NCI-H1694 treated with DMSO at 0.1 percent for 48 hours (cell line): ENCODE data around the gene C3orf52.
"Not testable (repeated sequence)": the region's sequence is repeated elsewhere in the genome, so short reads cannot be mapped to it uniquely, and the experiment has no call there.

ENCODE experiments used
- DNase-seq: peaks from one replicate; lab custom pipeline; 2025; lab: John Stamatoyannopoulos, UW

C3orf52 gene

GRCh38 chr3:112086076-112086854 lies at the start of gene C3orf52:
TSS of gene C3orf52 (plus strand) at chr3:112086389. CDS start at chr3:112086408, 19 bp downstream.
- DNase-seq = peak; percentile 39

GRCh38 chr3:112037194-112037593 lies 49.0 kb upstream of the C3orf52 start:
- not testable (repeated sequence) for DNase-seq

- DNase-seq = no peak
These were observed 47.3 kb upstream of the C3orf52 start for GRCh38 chr3:112038863-112039262.

- no peak for DNase-seq
These were observed 44.9 kb upstream of the C3orf52 start for GRCh38 chr3:112041321-112041720.

GRCh38 chr3:112042842-112043280 lies 43.3 kb upstream of the C3orf52 start:
- no peak for DNase-seq

GRCh38 chr3:112043621-112044201 lies 42.5 kb upstream of the C3orf52 start:
- peak; percentile 84 for DNase-seq

- DNase-seq = no peak
These were observed 39.6 kb upstream of the C3orf52 start for GRCh38 chr3:112046599-112046998.

- DNase-seq = no peak
These were observed 38.9 kb upstream of the C3orf52 start for GRCh38 chr3:112047264-112047663.

GRCh38 chr3:112048911-112049310 lies 37.3 kb upstream of the C3orf52 start:
- no peak for DNase-seq

- no peak for DNase-seq
These were observed 33.0 kb upstream of the C3orf52 start for GRCh38 chr3:112053229-112053628.

- no peak for DNase-seq
These were observed 29.7 kb upstream of the C3orf52 start for GRCh38 chr3:112056451-112056929.

- DNase-seq = no peak
These were observed 26.7 kb upstream of the C3orf52 start for GRCh38 chr3:112059497-112059896.

- no peak for DNase-seq
These were observed 25.0 kb upstream of the C3orf52 start for GRCh38 chr3:112061152-112061551.

GRCh38 chr3:112072387-112073060 lies 13.7 kb upstream of the C3orf52 start:
- not testable (repeated sequence) for DNase-seq

GRCh38 chr3:112074006-112074405 lies 12.2 kb upstream of the C3orf52 start:
- DNase-seq = no peak

- peak; percentile 7 for DNase-seq
These were observed 11.3 kb upstream of the C3orf52 start for GRCh38 chr3:112074616-112075497.

- no peak for DNase-seq
These were observed 7.8 kb upstream of the C3orf52 start for GRCh38 chr3:112078125-112079083.

- DNase-seq = no peak
These were observed 3.0 kb upstream of the C3orf52 start for GRCh38 chr3:112083239-112083638.

GRCh38 chr3:112084980-112085705 lies 1.0 kb upstream of the C3orf52 start:
- DNase-seq = no peak

- DNase-seq = no peak
These were observed 484 bp upstream of the C3orf52 start for GRCh38 chr3:112085735-112086075.
